Activated T-cell treated with anti-CD3 and anti-CD28 coated beads for 24 hours (primary cell): ENCODE results near the gene ANKRD2.
"Not testable (repeated sequence)": the region's sequence is repeated elsewhere in the genome, so short reads cannot be mapped to it uniquely, and the experiment has no call there.

Source experiments
- DNase-seq: peaks from one replicate; pipeline ENCODE4 v3.0.0-alpha.2; 2020; ENCODE audit warnings: low read depth

ANKRD2 gene

DNA sequence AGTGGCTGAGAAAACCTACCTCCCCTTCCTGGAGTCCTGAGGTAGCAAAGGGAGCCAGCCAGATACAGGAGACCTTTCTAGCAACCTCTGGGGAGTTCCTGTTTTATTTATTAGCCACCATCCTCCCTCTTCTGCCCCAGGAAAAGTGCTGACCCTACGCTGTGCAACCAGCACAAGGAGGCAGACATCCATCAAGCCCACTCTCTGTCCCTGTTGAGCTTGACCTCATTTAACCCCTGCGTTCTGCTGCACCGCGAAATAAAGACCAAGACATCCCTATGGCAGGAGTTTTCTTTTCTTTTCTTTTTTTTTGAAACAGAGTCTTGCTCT is 25.3 kb upstream of the ANKRD2 start:
- DNase-seq, result no peak

DNA sequence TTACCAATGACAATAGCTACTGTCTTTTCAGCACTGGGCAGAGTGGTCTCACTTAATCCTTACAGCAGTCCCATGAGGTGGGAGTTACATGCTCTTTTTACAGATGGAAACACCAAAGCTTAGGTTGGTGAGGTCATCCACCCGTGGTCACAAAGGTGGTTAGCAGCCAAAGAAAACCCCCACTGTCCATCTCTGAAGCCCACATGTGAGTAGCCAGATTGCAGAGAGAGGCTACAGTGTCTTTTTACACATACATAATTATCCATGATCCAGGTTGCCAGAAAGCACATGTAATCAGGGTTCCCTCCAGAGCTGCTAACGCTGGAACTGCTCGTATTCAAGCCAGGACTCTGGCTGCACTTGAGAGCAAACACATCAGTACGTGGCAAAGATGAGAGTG is 24.6 kb upstream of the ANKRD2 start:
- no peak for DNase-seq

DNA sequence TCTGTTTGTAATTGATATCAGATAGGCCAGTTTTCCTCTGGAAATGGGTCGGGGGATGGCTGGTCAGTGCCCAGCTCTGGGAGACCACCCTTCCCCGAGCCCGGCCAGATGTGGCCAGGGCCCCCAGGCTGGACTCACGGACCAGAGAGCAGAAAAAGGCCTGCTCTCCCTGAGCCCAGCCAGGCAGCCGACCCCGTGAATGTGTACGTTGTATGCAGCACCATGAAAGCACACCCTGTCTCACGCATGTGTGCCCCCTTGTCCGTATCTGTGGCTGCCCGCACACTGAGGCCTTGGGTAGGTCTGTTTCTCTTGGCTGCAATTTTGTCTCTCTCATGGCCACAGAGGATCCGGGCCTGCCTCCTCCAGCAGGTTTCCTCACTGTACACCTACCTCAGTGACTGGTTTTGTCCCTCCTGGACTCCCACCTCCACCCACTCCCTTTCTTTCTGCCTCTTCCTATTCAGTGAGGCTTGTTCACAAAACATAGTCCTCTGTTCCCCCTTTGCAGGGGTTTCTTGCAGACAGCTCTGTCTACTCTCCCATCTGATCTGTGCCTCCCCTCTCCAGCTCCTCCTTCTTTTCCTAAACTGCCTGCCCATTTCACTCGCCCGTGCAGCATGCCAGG is 23.6 kb upstream of the ANKRD2 start:
- DNase-seq, result no peak

DNA sequence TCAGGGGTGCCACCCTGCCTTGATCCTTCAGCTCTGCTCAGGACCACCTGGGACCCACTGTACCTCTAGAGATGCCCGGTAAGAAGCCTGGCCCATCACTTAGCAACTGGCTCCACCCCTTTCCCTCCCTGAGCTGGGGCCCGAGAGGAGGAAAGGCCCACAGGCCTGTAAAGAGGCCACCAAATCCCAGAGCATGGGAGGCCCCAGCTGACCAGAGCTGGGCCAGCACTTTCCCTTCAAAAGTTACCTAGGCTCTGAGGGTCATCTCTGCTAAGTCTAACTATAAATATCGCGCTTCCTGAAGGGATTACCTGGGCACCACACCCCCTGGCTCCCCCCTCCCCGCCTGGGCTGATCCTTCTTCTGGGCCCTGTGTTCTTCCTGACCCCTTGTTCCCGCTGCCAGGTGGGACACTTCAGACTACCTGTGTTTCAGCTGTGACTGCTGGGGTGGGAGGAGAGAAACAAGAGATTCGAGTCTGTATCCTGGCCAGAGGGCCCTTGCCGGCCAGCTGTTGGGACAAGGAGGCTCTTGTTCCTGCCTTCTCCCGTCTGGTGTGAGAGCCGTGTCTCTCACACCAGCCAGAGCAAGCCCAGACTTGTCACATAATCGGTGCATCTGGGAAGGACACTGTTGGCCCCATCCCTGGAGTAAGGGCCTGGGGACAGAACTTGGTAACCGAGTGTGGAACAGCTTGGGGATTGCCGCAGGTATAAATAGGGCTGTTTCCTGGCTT is 22.8 kb upstream of the ANKRD2 start:
- DNase-seq, result no peak

DNA sequence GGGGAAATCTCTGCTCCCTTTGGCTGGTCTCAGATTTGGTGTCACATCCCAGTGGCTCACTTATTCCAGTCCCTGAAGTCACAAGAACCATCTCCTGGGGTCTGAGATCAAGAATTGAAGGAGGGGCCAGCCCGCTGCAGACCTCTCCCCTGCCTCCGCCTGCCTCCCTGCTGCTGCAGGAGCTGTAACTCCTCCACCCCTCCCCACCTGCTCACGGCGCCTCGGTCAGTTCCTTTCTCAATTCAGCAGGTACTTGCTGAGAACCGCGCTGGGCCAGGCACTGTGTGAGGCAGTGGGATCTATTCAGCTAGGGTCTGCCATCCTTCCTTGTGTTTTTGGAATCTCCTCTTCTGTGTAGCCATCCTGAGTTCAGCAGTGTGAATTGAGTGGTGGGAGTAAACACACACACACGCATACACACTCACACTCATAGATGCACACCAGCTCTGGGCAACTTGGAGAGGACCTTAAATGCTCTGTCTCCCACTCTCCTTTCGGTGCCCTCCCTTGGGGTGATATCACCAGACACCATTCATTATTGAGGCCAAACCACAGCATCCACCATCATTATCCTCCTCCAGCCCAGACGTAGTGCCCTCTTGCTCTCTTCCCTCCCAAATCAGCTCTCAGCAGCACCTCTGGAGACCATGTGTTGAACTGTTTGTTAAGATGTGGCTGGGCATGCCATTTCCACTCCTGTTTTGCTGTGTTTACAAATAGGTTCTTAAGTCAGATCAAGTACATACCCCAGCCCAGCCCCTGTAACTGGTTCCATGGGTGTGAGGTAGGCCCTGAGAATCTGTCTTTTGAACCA is 22.0 kb upstream of the ANKRD2 start:
- no peak for DNase-seq

DNA sequence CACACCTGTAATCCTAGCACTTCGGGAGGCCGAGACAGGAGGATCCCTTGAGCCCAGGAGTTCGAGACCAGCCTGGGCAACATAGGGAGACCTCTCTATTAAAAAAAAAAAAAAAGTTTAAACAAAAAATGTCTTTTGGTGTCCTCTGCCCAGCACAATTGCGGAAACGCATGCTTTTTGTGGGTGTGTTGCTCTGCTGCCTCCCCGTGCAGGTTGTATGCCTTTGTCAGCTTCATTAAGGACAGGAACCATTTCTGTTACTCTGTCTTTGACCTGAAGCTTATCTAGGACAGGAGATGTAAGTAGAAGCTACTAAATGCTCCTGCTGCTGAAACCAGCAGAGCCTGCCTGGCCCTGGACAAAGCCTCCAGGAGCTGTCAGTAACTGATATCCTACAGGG is 21.3 kb upstream of the ANKRD2 start:
- no peak for DNase-seq

DNA sequence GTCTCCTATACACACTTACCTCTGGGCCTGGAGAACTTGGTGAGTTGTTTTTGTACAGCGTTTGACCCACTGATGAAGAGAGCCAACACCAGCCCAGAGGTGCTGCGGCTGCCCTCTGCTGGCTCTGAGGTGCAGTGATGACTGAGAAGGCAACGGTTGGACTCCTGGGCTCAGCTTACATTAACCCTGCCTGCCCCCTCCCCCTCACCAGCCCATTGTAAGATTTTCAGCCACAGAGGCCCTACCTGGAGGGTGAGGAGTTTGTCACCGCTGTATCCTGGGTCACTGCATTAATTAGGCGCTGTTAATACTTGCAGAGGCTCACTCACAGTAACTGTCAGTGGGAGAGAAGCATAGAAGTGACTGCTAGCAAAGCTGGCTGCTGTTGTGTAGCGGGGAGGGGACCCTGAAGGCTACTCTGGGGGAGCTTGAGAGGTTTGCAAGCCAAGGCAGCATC is 19.0 kb upstream of the ANKRD2 start:
- DNase-seq, result peak; percentile 52

DNA sequence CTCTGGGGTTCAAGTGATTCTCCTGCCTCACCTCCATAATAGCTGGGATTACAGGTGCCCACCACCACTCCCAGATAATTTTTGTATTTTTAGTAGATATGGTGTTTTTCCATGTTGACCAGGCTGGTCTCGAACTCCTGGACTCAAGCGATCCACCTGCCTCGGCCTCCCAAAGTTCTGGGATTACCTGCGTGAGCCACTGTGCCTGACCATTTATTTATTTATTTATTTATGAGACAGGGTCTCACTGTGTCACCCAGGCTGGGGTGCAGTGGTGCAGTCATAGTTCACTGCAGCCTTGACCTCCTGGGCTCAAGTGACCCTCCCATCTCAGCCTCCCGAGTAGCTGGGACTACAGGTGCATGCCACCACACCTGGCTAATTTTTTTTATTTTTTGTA is 18.2 kb upstream of the ANKRD2 start:
- not testable (repeated sequence) for DNase-seq

DNA sequence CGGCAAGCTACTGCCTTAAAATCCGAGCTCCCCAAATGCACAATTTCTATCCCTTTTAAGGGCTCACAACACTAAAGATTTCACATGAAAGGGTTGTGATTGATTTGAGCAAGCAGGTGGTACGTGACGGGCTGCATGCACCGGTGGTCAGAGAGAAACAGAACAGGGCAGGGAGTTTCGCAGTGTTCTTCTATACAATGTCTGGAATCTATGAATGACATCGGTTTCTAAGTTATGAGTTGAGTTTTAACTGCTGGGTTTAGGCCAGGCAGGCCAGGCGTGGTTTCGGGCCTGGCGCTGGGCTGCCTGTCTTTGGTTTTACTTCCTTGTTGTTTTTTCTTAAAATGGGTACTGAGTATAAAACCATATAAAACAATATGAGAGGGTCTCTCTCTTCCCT is 17.0 kb upstream of the ANKRD2 start:
- not testable (repeated sequence) for DNase-seq

DNA sequence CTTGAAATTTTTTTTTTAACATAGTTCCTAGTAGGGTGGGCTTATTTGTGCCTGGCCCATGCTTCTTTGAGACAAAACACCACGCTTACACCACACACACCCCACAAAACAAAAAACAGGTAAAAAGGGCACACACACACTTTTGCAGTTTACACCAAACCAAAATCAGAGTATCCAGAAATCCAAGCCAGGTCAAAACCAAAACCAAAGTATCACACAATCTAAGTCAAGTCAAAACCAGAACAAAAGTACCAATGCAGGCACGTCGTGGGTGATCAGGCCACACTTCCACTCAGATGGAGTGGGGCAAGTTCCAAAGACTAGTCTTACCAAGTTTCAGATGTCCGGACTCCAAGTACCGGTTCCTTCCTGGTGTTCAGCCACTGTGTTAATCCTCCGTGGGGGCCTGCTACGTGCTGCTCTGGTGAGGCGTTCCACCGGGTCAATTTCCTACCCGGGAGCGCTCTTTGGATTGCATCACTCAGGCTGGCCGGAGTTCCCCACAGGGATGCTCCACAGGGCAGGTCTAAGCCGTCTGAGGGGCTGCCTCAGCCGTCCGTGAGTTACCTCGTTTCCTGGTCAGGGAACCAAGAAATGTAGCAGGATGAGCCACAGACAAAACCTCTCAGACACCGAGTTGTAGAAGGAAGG is 11.7 kb upstream of the ANKRD2 start:
- DNase-seq, result not testable (repeated sequence)

DNA sequence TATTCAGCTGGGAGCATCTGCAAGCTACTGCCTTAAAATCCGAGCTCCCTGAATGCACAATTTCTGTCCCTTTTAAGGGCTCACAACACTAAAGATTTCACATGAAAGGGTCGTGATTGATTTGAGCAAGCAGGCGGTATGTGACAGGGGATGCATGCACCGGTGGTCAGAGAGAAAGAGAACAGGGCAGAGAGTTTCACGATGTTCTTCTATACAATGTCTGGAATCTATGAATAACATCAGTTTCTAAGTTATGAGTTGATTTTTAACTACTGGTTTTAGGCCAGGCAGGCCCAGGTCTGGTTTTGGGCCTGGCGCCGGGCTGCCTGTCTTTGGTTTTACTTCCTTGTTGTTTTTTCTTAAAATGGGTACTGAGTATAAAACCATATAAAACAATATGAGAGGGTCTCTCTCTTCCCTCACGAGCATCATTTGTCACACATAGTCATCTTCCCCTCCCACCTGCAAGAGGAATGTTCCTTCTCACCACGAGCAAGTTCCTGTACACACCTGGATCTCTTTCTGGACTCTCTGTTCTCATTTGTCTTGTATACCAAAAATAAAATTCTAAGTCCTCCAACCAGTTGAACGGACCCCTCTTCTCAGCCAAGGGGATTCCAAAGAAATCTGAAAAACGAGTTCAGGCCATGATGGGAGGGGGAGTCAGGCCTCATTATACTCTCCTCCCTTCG is 11.0 kb upstream of the ANKRD2 start:
- not testable (repeated sequence) for DNase-seq

DNA sequence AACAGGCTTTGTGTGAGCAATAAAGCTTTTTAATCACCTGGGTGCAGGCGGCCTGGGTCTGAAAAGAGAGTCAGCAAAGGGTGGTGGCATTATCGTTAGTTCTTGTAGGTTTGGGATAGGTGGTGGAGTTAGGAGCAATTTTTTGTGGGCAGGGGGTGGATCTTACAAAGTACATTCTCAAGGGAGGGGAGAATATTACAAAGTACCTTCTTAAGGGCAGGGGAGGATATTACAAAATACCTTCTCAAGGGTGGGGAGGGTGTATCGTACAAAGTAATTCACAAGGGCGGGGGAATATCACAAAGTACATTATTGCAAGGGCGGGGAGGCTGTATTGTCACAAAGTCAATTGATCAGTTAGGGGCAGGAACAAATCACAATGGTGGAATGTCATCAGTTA is 10.2 kb upstream of the ANKRD2 start:
- DNase-seq, result not testable (repeated sequence)

DNA sequence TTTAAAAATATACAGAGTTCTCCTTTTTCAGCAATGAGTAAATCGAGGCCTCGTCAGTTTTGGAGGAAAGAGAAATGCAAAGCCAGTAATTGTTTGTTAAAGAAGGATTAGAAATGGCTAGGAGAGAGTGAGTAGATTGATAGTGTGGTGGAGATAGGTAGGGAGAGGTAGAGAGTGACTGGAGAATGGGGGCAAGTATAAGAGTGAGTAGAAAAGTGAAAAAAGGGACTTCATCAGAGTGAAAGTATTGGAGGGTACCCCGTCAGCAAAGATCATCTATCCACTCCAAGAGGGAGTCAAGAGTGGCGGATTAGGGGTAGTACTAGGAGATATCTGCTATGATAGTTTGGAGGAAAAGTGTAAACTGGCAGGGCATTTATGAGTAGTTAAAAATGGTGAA is 9.2 kb upstream of the ANKRD2 start:
- no peak for DNase-seq

DNA sequence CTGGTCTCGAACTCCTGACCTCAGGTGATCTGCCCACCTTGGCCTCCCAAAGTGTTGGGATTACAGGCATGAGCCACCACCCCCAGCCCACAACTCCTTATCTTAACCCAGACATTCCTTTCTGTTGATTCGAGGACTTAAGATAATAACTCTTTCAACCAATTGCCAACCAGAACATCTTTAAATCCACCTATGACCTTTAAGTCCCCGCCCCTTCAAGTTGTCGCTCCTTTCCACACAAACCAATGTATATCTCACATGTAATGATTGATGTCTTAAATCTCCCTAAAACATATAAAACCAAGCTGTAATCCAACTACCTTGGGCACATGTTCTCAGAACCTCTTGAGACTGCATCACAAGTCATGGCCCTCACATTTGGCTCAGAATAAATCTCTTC is 7.8 kb upstream of the ANKRD2 start:
- no peak for DNase-seq

DNA sequence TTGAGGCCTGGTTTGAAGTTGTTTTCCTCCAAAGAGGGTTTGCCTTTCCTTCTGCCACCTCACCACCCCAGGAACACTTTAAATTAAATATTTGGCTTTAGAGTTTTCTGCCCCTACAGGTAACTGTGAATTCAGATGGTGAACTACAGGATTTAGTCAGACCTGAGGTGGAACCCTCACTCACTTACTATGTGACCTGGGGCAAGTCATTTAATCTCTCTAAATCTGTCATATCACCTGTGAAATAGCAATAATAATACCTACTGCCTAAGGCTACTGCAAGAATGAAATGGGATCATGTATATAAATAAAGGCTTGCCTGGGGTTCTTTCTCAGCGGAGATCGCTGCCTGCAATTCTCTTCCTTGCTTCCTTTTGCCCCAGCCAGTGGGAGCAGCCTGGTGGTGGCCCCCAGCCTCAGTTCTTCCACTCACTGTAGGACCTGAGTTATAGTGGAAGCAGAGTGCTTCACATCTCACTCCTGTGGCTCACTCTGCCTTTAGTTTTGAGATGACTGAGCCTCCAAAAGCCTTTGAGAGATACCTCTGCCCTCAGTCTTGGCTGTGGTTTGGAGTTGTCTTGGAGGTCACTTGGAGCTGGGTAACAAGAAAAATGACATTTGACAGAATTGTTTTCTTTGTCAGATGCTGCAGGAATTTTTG is 6.1 kb upstream of the ANKRD2 start:
- DNase-seq, result no peak

DNA sequence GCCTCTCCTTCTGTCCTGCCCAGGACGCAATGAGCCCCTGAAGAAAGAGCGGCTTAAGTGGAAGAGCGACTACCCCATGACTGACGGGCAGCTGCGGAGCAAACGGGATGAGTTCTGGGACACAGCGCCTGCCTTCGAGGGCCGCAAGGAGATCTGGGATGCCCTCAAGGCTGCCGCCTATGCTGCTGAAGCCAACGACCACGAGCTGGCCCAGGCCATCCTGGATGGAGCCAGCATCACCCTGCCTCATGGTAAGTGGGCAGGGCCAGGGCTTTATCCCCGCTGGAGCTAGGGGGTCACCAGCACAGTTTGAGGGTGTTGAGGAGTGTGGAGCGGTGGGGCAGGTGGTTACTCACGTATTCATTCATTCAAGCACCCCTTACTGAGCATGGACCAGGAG is 4.7 kb upstream of the ANKRD2 start:
- DNase-seq, result no peak

DNA sequence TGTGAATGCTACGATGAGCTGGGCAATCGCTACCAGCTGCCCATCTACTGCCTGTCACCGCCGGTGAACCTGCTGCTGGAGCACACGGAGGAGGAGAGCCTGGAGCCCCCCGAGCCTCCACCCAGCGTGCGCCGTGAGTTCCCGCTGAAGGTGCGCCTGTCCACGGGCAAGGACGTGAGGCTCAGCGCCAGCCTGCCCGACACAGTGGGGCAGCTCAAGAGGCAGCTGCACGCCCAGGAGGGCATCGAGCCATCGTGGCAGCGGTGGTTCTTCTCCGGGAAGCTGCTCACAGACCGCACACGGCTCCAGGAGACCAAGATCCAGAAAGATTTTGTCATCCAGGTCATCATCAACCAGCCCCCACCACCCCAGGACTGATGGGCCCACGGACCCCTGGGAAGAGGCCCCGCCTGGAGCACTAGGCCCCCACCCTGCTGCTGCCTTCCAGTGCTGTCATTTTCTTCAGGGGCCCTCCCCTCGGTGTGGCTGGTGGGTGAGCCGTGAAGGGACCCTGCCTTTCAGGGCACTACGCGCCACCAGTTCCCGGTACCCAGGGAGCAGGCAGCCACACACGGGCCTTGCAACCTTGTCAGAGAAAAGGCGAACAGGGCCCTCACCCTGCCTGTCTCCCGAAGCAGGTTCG is 2.3 kb upstream of the ANKRD2 start:
- DNase-seq, result no peak

DNA sequence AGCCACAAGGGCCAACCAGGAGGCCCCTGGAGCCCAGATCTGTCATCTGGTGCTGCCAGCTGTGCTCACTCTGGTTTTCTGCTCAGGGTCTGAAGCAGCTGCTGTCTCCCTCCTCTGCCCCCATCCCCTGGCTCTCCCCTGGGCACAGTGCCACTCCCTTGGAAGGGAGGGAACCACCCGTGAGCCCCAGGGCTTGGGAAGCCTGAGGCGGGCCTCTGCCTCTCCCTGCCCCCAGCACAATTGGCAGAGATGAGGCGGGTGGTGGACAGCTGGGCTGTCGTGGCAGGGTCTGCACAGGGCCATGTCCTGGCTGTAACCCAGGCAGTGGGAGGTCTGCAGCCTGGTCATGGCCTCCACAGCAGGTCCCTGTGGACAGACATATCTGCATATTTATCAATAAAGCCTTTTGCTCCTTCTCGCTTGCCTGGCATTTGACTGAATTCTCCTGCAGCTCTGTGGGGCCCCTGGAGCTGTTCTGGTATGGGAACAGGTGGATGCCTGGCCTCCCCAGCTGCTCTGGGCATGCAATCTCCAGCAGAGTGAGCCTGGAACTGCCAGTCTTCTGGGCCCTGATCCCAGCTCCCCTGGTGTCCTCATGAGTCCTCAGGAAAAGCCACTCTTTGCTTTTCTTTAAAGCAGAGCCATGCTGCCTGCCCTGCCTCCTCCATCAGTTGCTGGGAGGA is 1.6 kb upstream of the ANKRD2 start:
- no peak for DNase-seq

DNA sequence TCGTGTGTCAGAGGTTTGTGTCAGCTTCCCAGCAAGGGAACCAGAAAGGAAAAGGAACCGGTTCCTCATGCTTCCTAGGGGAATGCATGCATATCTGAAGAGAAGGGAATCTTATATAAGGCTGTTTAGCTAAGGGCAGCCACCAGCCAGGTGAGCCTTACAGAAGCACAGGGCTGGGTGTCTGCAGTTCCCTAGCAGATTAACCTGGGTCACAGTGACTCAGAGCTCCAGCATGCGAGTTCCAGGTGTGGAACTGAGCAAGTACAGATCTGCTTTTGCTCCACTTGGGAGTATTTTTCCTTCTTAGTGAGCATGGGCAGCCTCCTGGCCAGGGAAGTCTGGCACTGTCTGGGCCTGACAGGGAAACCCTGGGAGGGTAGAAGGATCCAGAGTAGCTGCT is 957 bp upstream of the ANKRD2 start:
- no peak for DNase-seq

DNA sequence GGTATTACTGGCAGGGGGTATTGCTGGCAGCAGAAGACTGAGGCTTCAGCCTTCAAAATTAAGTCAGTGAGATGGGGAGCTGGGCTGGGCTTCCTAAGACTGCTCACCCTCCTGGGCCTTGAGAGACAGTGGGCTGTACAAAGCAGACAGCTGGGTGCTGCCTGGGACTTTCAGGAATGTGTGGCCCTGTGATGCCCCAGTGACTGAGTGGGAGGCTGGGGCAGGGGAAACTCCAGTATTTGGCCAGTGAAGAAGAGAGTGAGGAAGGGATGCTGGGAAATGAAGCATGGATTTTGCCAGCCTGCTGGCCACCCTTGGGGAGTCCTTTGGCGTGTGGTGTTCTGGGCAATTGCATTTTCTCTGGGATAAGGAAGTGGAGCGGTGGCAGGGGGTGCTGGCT is 442 bp downstream of the ANKRD2 start:
- no peak for DNase-seq
